GM18951 (cell line): ENCODE data around the gene ZNF503.

Source experiments
- POLR2A ChIP-seq: IDR thresholded peaks from 4 replicates; pipeline ENCODE4 v1.6.1; 2011; ENCODE audit warnings: mild to moderate bottlenecking; ENCODE audit not compliant: insufficient read length, insufficient read depth; ENCODE audit errors: extremely low read depth
- in situ Hi-C: fragments of 300-500 bp; cut with MboI; formaldehyde crosslinking; loops from one replicate; pipeline ENCODE4 v1.12.0; 2022; ENCODE audit warnings: low sequenced_read_pairs, mixed read lengths, inconsistent platforms; ENCODE audit not compliant: unreplicated experiment

ZNF503 gene

GRCh38 chr10:75427951-75428350, 26.4 kb upstream of the ZNF503 start:
- in situ Hi-C loops = no loop called here
- TF ChIP-seq POLR2A = no peak

GRCh38 chr10:75426880-75427279, 25.3 kb upstream of the ZNF503 start:
- in situ Hi-C loops = no loop called here
- no peak for TF ChIP-seq POLR2A

- no peak for TF ChIP-seq POLR2A
These were observed 23.9 kb upstream of the ZNF503 start for GRCh38 chr10:75425291-75426079.

GRCh38 chr10:75424571-75424970, 23.0 kb upstream of the ZNF503 start:
- no peak for TF ChIP-seq POLR2A
- in situ Hi-C loops = no loop called here

More at GRCh38 chr10:75425291-75426079, 23.9 kb upstream of the ZNF503 start:
- in situ Hi-C loops = no loop called here

- in situ Hi-C loops = no loop called here
- no peak for TF ChIP-seq POLR2A
These were observed 21.3 kb upstream of the ZNF503 start for GRCh38 chr10:75422913-75423312.

GRCh38 chr10:75418712-75419111, 17.1 kb upstream of the ZNF503 start:
- in situ Hi-C loops = no loop called here
- no peak for TF ChIP-seq POLR2A

- no peak for TF ChIP-seq POLR2A
- in situ Hi-C loops = no loop called here
These were observed 16.7 kb upstream of the ZNF503 start for GRCh38 chr10:75418293-75418692.

GRCh38 chr10:75417522-75417927, 16.0 kb upstream of the ZNF503 start:
- TF ChIP-seq POLR2A = no peak
- in situ Hi-C loops = no loop called here

GRCh38 chr10:75414527-75414926, 13.0 kb upstream of the ZNF503 start:
- in situ Hi-C loops = no loop called here
- no peak for TF ChIP-seq POLR2A

- in situ Hi-C loops = no loop called here
These were observed 8.8 kb upstream of the ZNF503 start for GRCh38 chr10:75410132-75411005.

GRCh38 chr10:75408911-75409885, 7.6 kb upstream of the ZNF503 start:
- in situ Hi-C loops = no loop called here
- TF ChIP-seq POLR2A = peak; percentile 29

More at GRCh38 chr10:75410132-75411005, 8.8 kb upstream of the ZNF503 start:
- no peak for TF ChIP-seq POLR2A

GRCh38 chr10:75408509-75408875, 6.9 kb upstream of the ZNF503 start:
- in situ Hi-C loops = no loop called here
- no peak for TF ChIP-seq POLR2A
